KOPT-K1 (cell line): ENCODE data around the gene BTNL9.

ENCODE experiments used
- H3K27ac ChIP-seq: fragments of 200-600 bp; sonication (generic); 2 replicates; pipeline ENCODE4 v1.5.1; 2016; ENCODE audit warnings: antibody characterized with exemption, mild to moderate bottlenecking, low read depth, low read length; ENCODE audit not compliant: poor library complexity, severe bottlenecking
- H3K36me3 ChIP-seq: fragments of 200-600 bp; sonication (generic); 2 replicates; pipeline ENCODE4 v1.5.1; 2017; ENCODE audit warnings: antibody characterized with exemption, mild to moderate bottlenecking, low read length, moderate library complexity; ENCODE audit not compliant: insufficient read depth
- H3K9me3 ChIP-seq: fragments of 200-600 bp; sonication (generic); 2 replicates; pipeline ENCODE4 v1.5.1; 2017; ENCODE audit warnings: antibody characterized with exemption, low read length, mild to moderate bottlenecking; ENCODE audit not compliant: insufficient read depth, poor library complexity, severe bottlenecking

The BTNL9 gene

DNA sequence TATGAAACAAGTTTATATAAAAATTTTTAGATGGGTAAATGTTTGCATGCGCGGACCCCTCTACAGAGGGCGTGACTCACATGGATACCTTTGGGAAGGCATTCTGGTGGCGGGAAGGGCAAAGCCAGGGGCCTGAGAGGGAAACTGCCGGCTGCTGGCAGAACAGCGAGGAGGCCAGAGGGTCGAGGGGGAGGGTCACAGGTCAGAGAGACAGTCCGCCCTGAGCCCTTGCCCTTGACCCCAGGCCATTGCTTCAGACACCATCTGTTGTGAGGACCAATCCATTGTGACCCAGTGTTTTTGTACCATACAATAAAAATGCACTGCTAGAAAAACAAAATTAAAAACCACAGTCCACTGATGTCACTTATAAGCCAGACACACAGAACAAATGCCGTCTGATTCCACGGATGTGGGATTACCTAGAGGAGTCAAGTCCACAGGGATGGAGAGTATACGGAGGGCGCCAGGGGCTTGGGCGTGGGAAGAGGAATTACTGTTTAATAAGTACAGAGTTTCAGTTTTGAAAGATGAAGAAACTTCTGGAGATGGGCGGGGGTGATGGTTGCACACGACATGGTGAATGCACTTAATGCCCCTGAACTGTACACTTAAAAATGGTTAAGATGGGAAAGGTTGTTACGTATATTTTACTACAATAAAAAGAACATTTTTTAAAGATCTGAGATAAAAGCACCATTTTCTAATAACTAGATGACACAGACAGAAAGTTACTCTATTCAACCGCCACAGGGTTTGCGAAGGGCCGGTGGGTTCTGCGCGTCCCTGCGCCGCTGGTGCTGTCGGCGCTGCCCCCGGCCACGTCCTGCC lies 12.0 kb downstream of the BTNL9 start:
- H3K27ac ChIP-seq: no peak overlapping the region
- H3K36me3 ChIP-seq: no peaks in the 10 kb centered on the region
- peaks cover 12% of the 10 kb centered on the region for H3K9me3 ChIP-seq

DNA sequence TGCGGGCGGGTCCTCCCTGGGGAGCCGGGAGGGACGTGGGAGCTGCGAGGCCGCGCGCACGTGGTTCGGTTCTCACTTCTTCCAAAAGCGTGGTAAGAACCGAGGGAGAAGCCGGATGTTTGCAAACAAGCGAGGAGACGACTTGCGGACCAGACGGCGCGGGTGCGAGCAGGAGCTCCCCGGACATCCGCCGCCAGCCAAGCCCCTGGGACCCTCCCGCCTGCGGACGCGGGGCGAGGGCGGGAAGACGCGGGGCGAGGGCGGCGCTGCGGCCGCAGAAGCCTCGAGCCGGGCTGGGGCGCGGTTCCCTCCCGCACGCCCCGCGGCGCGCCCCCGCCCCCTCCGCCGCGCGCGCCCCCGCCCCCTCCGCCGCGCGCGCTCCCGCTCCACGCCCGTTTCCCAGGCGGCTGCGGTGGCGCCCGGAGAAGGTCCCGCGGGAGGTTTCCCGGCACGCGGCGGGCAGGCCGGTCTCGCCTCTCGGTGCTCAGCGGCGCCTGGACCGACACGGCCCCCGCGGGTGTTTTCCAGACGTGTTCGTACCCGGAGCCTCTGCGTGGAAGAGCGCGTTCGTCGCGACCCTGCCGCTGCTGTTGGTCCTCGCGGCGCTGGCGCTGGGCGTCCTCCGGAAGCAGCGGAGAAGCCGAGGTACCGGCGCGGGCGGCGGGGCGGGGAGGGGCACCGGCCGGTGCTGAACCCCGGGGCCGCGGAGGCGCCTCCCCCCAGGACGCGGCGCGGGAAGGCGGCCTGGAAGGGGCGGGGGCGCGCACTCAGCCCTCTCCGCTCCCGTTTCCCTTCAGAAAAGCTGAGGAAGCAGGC lies 12.8 kb downstream of the BTNL9 start:
- Histone ChIP-seq H3K36me3 (no peaks in the 10 kb centered on the region), H3K9me3 (peaks cover 12% of the 10 kb centered on the region), H3K27ac (no peak overlapping the region)

DNA sequence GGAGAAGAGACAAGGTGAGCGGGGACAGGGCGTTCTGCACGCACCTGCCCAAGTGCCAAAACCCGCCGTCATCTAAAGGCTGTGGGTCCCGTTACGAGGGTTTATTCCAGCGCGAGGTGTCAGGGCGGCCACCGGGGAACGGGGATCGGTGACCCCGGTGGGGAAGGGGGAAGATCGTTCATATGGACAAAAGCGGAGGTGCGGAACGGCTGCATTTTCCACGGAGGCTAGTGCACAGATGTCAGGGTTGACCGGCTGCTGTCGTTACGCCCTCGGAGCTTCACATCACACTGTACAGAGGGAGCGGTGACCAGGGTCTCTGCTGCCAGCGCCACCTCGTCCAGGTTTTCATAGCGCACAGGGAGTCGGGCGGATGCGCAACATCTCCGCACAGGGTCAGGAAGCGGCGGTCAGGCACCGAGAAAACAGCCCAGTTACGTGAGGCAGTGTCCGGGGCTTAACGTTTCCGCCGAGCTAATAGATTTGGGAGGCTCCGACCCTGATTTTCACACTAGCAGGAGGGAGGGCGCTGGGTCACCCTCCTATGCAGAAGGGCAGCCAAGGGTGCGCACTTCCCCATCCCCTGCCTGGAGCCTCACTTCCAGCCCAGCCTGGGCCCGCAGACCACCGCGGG lies 13.5 kb downstream of the BTNL9 start:
- Histone ChIP-seq H3K36me3 (no peaks in the 10 kb centered on the region), H3K27ac (no peak overlapping the region), H3K9me3 (peaks cover 12% of the 10 kb centered on the region)

DNA sequence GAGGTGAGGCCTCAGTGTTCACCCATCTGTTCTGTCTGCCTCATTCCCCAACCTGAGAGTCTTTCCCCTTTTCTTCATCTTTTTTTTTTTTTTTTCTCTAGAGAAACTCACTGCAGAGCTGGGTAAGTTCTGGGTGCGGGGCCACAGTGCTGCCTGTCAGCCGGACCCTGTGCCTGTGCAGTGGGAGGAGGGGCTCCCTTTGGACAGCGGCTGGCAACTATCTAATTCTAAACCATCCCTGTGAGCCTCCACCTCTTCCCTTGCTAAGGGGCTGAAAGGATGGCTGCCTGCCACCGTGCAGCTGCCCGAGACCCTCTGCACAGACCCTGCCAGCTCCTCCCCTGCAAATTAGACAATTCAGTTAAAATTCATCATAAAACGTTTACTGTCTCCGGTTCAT lies 14.1 kb downstream of the BTNL9 start:
- peaks cover 12% of the 10 kb centered on the region for H3K9me3 ChIP-seq
- H3K27ac ChIP-seq: no peak overlapping the region
- no peaks in the 10 kb centered on the region for H3K36me3 ChIP-seq

DNA sequence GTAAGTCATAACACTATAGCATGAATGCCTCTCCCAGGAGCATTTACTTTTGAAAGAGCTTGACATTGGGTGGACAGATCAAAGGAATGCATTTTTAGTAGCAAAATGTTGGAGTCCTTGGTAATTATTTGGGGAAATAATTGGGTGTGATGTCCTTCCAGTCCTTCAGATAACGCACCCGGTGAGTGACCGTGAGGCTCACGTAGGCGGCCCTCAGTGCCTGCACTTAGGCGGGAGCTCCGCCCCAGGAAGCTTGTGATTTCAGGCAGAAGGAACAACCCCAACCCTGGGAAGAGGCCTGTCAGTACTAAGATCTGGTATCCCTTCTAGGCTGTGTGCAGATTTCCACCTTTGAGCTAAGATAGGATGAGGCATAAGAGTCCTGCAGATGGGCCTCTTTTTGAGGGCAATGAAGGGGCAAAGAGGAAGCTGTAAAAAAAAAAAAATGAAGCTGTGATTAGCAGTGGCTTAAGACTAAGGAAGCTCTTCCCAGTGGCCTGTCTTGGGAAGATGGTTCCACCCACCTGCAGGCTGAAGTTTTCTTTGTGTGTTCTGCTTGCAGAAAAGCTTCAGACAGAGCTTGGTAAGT lies 14.9 kb downstream of the BTNL9 start:
- H3K36me3 ChIP-seq: no peaks in the 10 kb centered on the region
- H3K9me3 ChIP-seq: peaks cover 12% of the 10 kb centered on the region
- H3K27ac ChIP-seq: no peak overlapping the region

DNA sequence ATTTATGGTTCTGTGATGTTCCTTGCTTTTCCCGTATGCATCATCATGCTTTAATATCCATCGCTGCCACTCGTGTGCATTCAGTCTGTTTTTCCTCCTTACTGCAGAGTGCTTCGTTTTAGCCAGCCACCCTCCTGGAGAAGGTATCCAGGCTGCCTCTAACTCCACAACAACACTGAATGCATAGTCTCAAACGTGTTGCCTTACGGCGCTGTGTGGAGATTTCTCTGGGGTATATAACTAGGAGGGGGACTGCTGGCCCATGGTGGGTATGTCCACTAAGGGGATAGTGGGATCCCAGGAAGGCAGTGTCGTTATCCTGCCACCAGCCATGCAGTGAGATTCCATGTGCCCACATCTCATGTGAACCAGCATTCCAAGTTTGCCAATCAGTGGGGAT lies 16.4 kb downstream of the BTNL9 start:
- H3K36me3 ChIP-seq: no peaks in the 10 kb centered on the region
- H3K27ac ChIP-seq: no peak overlapping the region
- H3K9me3 ChIP-seq: peaks cover 12% of the 10 kb centered on the region

DNA sequence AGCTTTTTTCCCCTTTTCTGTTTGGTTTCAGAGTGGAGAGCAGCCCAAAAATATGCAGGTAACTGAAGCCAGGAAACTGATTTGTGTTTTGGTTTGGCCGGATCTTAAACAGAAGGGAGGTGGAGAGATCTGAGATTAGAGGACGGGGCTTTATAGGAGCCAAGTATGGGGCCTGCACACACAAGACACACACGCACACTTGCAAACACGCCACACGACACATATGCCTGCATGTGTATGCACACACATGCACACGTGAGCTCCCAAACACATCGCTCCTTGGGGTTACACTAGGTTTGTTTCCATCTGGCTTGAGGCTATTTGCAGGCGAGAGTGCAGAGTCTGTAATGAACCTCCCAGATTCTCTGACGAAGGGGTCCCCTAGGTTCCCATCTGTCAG lies 18.3 kb downstream of the BTNL9 start:
- peaks cover 7% of the 10 kb centered on the region for H3K9me3 ChIP-seq
- no peak overlapping the region for H3K27ac ChIP-seq
- no peaks in the 10 kb centered on the region for H3K36me3 ChIP-seq

DNA sequence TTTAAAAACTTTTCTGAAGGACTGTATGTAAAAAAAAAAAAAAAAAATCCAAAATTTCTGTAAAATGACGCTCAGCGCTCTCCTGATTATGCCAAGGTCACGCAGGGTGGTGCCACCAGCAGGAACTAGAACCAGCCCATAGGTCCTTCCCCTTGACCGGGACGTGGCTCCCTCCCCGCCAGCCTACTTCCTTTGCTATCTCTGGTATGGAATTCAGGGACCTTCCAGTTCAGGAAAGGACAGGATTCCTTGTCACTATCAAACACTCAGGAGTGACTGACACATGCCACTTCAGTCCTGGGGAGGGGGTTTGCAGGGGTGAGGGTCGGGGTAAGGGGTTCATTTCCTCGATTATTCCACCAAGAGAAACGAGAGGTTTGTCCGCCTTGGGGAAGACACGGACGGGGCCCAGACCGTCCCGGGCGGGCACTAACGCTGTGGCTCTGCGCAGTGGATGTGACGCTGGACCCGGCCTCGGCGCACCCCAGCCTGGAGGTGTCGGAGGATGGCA lies 18.8 kb downstream of the BTNL9 start:
- H3K36me3 ChIP-seq: no peaks in the 10 kb centered on the region
- H3K9me3 ChIP-seq: peaks cover 2% of the 10 kb centered on the region
- H3K27ac ChIP-seq: no peak overlapping the region

DNA sequence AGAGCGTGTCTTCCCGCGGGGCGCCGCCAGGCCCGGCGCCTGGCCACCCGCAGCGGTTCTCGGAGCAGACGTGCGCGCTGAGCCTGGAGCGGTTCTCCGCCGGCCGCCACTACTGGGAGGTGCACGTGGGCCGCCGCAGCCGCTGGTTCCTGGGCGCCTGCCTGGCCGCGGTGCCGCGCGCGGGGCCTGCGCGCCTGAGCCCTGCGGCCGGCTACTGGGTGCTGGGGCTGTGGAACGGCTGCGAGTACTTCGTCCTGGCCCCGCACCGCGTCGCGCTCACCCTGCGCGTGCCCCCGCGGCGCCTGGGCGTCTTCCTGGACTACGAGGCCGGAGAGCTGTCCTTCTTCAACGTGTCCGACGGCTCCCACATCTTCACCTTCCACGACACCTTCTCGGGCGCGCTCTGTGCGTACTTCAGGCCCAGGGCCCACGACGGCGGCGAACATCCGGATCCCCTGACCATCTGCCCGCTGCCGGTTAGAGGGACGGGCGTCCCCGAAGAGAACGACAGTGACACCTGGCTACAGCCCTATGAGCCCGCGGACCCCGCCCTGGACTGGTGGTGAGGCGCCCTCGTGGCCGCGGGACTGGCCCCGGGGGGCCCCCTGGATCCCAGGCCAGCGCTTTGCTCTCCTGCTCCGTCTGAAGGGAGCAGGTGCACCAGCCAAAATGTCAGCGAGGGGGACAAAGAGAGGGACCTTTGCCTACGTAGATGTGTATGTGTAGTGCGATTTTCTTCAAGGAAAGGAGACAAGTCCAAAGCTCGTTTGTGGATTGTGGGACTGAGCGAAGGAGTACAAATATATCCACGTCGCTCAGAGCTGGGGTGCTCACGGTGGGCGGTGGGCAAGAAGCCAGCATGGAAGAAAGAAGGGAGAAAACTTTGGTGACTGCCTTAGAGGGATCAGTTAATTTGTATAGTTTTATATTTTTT lies 19.5 kb downstream of the BTNL9 start:
- Histone ChIP-seq H3K36me3 (no peaks in the 10 kb centered on the region), H3K9me3 (no peaks in the 10 kb centered on the region), H3K27ac (no peak overlapping the region)

DNA sequence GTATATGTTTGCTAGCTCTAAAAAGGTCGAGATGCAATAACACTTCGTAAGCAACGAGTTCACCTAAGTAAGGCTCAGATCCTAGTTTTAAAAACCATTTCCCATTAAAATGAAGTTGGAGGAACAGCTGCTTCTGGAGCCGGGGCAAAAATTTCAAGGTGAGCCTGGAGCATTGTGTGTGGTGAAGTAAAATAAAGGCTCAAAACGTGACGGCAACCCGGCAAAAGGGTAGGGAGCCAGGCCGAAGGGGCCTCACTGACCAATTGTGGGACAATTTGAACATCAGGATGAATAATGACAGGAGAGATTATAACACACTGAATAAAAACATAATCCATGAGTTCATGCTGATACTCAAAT lies 20.1 kb downstream of the BTNL9 start:
- H3K27ac ChIP-seq: no peak overlapping the region
- no peaks in the 10 kb centered on the region for H3K36me3 ChIP-seq
- H3K9me3 ChIP-seq: no peaks in the 10 kb centered on the region

DNA sequence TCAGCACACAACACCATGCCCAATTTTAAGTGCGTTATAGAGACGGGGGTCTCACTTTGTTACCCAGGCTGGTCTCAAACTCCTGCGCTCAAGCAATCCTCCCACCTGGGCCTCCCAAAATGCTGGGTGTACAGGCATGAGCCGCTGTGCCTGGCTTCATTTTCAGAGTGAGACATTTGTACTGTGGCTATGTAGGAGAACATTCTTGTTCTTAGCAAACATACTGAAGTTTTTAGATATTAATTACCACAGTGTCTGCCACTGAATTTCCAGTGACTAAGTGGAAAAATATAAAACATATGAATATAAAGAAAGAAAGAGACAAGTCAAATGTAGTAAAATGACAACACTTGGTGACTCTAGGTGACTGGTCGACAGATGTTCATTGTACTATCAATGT lies 20.9 kb downstream of the BTNL9 start:
- Histone ChIP-seq H3K27ac (no peak overlapping the region), H3K36me3 (no peaks in the 10 kb centered on the region), H3K9me3 (no peaks in the 10 kb centered on the region)

DNA sequence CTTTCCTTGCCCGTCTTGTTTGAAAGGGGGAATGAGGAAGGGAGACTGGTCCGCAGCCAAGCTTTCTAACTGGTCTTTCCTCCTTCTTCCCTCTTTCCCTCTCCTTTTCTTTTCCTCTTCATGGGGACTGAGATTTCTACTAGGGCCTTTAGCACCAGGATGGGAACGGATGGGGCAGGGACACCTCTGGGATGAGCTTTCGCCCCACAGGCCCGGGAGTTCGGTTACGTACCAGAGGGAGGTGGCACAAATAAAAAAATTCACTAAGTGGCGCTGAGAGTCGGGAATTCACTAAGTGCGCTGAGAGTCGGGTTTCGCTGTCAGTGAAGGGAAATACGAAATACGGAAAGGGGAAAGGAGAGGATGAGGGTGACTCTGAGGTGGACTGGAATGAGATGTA lies 21.6 kb downstream of the BTNL9 start:
- Histone ChIP-seq H3K36me3 (no peaks in the 10 kb centered on the region), H3K27ac (no peak overlapping the region), H3K9me3 (no peaks in the 10 kb centered on the region)

DNA sequence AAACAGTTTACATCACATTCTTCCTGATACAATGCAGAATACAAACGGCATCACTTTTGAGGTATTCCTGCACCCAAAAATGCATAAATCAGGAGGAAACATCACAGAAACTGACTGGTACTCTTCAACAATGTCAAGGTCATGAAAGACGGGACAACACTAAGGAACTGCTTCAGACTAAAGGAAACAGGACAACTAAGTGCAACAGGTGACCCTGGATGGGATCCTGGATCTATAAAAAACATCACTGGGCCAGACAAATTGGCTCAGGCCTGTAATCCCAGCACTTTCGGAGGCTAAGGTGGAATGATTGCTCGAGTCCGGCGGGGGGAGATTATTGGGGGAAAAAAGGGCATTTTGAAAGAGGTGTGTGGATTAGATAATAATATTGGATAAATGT lies 22.6 kb downstream of the BTNL9 start:
- Histone ChIP-seq H3K9me3 (no peaks in the 10 kb centered on the region), H3K27ac (no peak overlapping the region), H3K36me3 (no peaks in the 10 kb centered on the region)

DNA sequence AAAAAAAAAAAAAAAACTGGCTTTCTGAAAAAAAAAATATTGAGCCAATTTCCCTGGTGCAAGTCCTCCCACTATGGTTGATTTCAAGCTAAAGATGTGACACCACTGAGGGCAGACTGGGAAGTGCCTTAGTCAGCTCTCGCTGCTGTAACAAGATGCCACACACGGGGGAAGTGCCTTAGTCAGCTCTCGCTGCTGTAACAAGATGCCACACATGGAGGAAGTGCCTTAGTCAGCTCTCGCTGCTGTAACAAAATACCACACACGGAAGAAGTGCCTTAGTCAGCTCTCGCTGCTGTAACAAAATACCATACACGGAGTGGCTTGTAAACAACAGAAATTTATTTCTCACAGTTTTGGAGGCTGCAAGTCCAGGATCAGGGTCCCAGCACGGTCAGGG lies 23.4 kb downstream of the BTNL9 start:
- no peaks in the 10 kb centered on the region for H3K36me3 ChIP-seq
- no peaks in the 10 kb centered on the region for H3K9me3 ChIP-seq
- H3K27ac ChIP-seq: no peak overlapping the region
